EH (cell line): ENCODE data around the gene ANKRD26.
"Not testable (repeated sequence)": the region's sequence is repeated elsewhere in the genome, so short reads cannot be mapped to it uniquely, and the experiment has no call there.

Experiments
- DNase-seq: peaks from one replicate; pipeline ENCODE4 v3.0.0-alpha.2; 2015; ENCODE audit warnings: low read depth

The ANKRD26 gene

DNA sequence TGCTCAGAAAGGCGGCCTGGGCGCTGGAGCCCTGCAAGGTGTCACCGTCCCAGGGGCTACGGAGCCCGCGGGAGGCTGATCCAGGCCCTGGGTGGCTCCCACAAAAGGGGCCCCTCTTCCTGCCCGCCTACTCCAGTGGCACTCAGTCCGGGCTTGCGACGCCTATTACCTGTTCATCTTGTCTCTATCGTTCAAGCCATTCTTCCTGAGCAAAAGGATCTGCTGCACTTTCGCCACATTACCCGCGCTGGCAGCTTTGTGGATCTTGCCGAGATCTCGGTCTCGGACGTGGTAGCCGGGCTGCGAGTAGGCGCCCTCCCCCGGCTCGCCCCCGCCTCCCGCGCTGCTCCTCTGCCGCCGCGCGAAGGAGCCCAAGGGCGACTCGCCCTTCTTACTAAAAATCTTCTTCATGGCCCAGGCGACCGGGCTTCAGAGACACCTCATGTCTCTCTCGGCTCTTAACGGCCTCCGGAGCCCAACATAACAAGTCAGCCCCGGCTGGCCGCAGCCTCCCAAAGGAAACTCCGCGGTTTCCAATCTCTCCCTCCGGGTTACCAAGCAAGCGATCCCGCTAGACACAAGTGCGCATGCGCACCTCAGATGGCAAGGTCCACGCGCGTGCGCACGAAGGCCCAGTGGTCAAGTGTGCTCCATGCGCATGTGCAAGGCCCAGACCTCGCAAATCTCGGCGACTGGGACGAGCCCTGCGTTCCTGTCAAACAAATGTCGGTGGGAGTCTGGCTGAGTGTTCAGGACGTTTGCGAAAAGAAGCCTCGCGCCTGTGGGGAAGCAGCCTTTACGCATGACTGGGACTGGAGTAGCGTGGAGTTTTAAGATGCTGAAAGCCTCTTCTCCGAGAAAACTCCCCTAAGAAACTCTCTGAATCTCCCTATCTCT, at the start of gene ANKRD26:
Gene ANKRD26, minus strand, starts transcription at position 579 of the 897 bp plus-strand sequence. Its CDS starts 168 bp downstream, at position 411.
- DNase-seq: peak; percentile 98

DNA sequence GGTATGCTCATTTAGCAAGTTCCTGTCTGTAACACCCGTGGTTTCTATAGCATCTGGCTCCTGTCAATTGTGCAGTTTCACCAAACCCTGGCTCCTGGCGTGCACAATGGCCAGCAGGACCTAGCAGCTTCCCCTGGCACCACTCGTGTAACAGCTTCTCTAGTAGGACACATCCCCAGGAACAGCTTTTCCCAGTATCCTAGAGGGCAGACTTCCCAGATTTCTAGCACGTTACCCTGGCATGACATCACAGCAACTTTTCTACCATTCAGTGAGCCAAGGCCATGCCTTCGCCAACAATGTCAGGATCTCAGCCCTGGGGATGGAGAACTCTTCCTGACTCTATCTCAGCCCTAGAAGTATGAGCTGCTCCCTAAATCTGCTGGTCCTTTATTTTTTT, 47.4 kb upstream of the ANKRD26 start:
- no peak for DNase-seq

DNA sequence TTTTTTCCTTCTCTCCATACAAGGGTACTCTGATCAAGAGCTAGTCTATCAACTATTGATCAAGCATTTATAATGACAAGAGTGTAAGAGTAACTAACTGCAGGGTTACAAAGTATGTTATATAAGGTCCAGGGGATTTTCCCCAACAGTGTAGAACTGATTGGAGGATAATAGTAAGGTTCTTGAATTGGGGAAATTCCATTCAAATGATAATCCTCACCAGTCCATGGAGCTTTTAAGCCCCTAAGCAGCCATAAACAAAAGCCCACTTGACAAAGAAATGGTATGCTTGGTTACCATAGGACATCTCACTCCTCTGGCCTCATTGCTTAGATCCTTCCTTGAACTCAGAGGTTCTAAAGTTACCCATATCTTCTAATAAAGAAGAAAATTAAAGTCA, 45.6 kb upstream of the ANKRD26 start:
- no peak for DNase-seq

- peak; percentile 29 for DNase-seq
Observed at GRCh38 chr10:27143686-27144085, 43.4 kb upstream of the ANKRD26 start.

- no peak for DNase-seq
Observed at GRCh38 chr10:27138277-27138676, 38.0 kb upstream of the ANKRD26 start.

DNA sequence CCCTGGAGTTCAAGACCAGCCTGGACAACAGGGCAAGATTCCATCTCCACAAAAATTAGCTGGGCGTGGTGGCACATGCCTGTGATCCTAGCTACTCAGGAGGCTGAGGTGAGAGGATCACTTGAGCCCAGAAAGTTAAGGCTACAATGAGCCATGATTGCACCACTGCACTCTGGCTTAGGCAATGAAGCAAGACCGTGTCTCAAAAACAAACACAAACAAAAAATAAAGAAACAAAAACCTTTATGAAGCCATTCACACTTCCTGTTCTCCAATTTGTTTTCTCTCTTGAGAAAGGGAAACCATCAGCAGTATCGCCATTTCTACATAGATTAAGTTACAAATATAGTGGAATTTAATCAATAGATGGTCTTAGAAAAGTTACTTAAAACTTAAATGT, 34.1 kb upstream of the ANKRD26 start:
- no peak for DNase-seq

GRCh38 chr10:27108165-27108564, 7.9 kb upstream of the ANKRD26 start:
- no peak for DNase-seq

- no peak for DNase-seq
Observed at GRCh38 chr10:27104919-27105318, 4.6 kb upstream of the ANKRD26 start.

GRCh38 chr10:27100813-27101347, 586 bp upstream of the ANKRD26 start:
- no peak for DNase-seq

- no peak for DNase-seq
Observed at GRCh38 chr10:27099448-27099847, 846 bp downstream of the ANKRD26 start.

- no peak for DNase-seq
Observed at GRCh38 chr10:27088119-27089044, 11.9 kb downstream of the ANKRD26 start.

- no peak for DNase-seq
Observed at GRCh38 chr10:27072436-27073114, 27.7 kb downstream of the ANKRD26 start.

GRCh38 chr10:27068217-27068891, 31.9 kb downstream of the ANKRD26 start:
- DNase-seq: no peak

DNA sequence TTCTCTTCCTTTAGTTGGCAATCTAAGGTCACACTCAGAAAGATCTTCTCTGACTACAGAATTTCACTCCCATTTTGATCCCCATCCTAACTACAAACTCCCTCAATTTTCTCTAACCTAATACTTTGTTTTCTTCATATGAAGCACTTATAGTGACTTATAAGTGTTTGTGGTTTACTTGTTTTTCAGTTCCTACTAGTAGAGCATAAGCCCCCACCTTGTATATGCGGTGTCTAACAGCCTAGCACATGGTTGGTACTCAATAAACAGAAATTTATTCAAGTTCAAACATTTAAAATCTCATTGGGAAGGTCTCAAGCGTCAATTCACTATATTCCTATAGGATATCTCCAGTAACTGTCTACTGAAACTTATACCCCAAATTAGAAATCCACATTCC, 35.2 kb downstream of the ANKRD26 start:
- DNase-seq: no peak

- no peak for DNase-seq
Observed at GRCh38 chr10:27052656-27053055, 47.6 kb downstream of the ANKRD26 start.

GRCh38 chr10:27045247-27045646, 55.0 kb downstream of the ANKRD26 start:
- DNase-seq: not testable (repeated sequence)

GRCh38 chr10:27041196-27041595, 59.1 kb downstream of the ANKRD26 start:
- DNase-seq: peak; percentile 52

DNA sequence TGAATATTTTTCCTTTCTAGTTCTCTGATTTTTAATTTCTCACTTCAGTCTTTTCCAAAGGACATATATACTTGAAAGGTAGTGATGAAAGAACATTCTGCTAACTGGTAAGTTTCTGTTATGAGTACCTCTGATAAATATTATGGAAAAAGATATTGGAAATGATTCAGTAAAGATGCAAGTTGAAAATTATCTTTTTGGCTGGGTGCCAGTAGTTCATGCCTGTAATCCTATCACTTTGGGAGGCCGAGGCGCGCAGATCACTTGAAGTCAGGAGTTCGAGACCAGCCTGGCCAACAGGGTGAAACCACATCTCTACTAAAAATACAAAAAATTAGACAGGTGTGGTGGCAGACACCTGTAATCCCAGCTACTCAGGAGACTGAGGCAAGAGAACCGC, 62.1 kb downstream of the ANKRD26 start:
- DNase-seq: no peak

GRCh38 chr10:27035163-27035562, 65.1 kb downstream of the ANKRD26 start:
- no peak for DNase-seq

DNA sequence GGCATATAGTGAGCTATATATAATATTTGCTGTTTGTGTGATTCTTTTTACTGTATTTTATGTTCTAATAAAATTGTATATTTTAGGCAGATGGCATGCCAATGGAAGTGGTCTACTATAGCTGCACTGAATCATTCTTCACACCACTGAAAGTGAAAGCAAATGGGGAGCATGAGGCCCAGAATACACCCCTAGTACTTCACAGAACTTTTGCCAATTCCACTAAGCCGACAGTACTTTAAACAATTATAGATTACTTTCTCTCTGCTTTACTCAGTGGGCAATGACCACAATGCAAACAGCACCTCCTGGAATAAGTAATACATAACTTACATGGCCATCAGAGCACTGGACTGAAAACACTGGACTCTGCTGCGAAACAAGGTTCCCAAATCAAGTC, 70.2 kb downstream of the ANKRD26 start:
- peak; percentile 3 for DNase-seq

- DNase-seq: no peak
Observed at GRCh38 chr10:27022048-27022447, 78.2 kb downstream of the ANKRD26 start.
